Activated naive CD4-positive, alpha-beta T cell treated with anti-CD3 and anti-CD28 coated beads, Interleukin-2, amount 50 U/mL, for 24 hours (primary cell): ENCODE results near the gene R3HDM2.
"Not testable (repeated sequence)": the region's sequence is repeated elsewhere in the genome, so short reads cannot be mapped to it uniquely, and the experiment has no call there.

Experiments used
- H3K27ac Mint-ChIP-seq: one replicate; pipeline ENCODE4 v1.8.0; 2021; ENCODE audit warnings: mild to moderate bottlenecking, mixed read lengths
- H3K27me3 Mint-ChIP-seq: one replicate; pipeline ENCODE4 v1.8.0; 2021; ENCODE audit warnings: mixed read lengths
- H3K36me3 Mint-ChIP-seq: one replicate; pipeline ENCODE4 v1.8.0; 2021; ENCODE audit warnings: mixed read lengths
- H3K4me1 Mint-ChIP-seq: one replicate; pipeline ENCODE4 v1.8.0; 2021; ENCODE audit warnings: mixed read lengths
- H3K4me3 Mint-ChIP-seq: one replicate; pipeline ENCODE4 v1.8.0; 2021; ENCODE audit warnings: mild to moderate bottlenecking, mixed read lengths
- H3K9me3 Mint-ChIP-seq: one replicate; pipeline ENCODE4 v1.8.0; 2021; ENCODE audit warnings: mixed read lengths

Gene R3HDM2

GRCh38 chr12:57448669-57449068, 17.8 kb upstream of the R3HDM2 start:
- Mint-ChIP-seq H3K27me3 (no peaks in the 10 kb centered on the region), H3K4me3 (no peak overlapping the region), H3K4me1 (no peaks in the 10 kb centered on the region), H3K36me3 (no peaks in the 10 kb centered on the region), H3K9me3 (no peaks in the 10 kb centered on the region), H3K27ac (no peak overlapping the region)

- Mint-ChIP-seq H3K27ac (no peak overlapping the region), H3K4me3 (no peak overlapping the region), H3K9me3 (peaks cover 5% of the 10 kb centered on the region), H3K4me1 (no peaks in the 10 kb centered on the region), H3K27me3 (no peaks in the 10 kb centered on the region), H3K36me3 (peaks cover 5% of the 10 kb centered on the region)
These were observed 15.6 kb upstream of the R3HDM2 start for GRCh38 chr12:57446292-57446960.

- no peak overlapping the region for H3K4me3 Mint-ChIP-seq
- no peaks in the 10 kb centered on the region for H3K4me1 Mint-ChIP-seq
- H3K27ac Mint-ChIP-seq = no peak overlapping the region
- H3K9me3 Mint-ChIP-seq = peaks cover 5% of the 10 kb centered on the region
- peaks cover 4% of the 10 kb centered on the region for H3K27me3 Mint-ChIP-seq
- peaks cover 5% of the 10 kb centered on the region for H3K36me3 Mint-ChIP-seq
These were observed 13.9 kb upstream of the R3HDM2 start for GRCh38 chr12:57444744-57445143.

GRCh38 chr12:57444337-57444736, 13.5 kb upstream of the R3HDM2 start:
- H3K27me3 Mint-ChIP-seq, H3K9me3 Mint-ChIP-seq, H3K4me1 Mint-ChIP-seq, H3K36me3 Mint-ChIP-seq, H3K27ac Mint-ChIP-seq, H3K4me3 Mint-ChIP-seq: not testable (repeated sequence)

GRCh38 chr12:57441846-57442427, 11.1 kb upstream of the R3HDM2 start:
- Mint-ChIP-seq H3K27me3 (peaks cover 4% of the 10 kb centered on the region), H3K4me3 (no peak overlapping the region), H3K9me3 (peaks cover 5% of the 10 kb centered on the region), H3K27ac (no peak overlapping the region), H3K4me1 (no peaks in the 10 kb centered on the region), H3K36me3 (peaks cover 5% of the 10 kb centered on the region)

- not testable (repeated sequence) for H3K27ac Mint-ChIP-seq, H3K4me3 Mint-ChIP-seq, H3K9me3 Mint-ChIP-seq, H3K4me1 Mint-ChIP-seq, H3K27me3 Mint-ChIP-seq, H3K36me3 Mint-ChIP-seq
These were observed 10.6 kb upstream of the R3HDM2 start for GRCh38 chr12:57441393-57441792.

- Mint-ChIP-seq H3K4me3 (no peak overlapping the region), H3K36me3 (peaks cover 5% of the 10 kb centered on the region), H3K4me1 (no peaks in the 10 kb centered on the region), H3K27ac (no peak overlapping the region), H3K9me3 (peaks cover 5% of the 10 kb centered on the region), H3K27me3 (peaks cover 4% of the 10 kb centered on the region)
These were observed 9.0 kb upstream of the R3HDM2 start for GRCh38 chr12:57439762-57440266.

- Mint-ChIP-seq H3K4me3 (no peak overlapping the region), H3K9me3 (peaks cover 5% of the 10 kb centered on the region), H3K27me3 (peaks cover 4% of the 10 kb centered on the region), H3K27ac (no peak overlapping the region), H3K4me1 (no peaks in the 10 kb centered on the region), H3K36me3 (peaks cover 5% of the 10 kb centered on the region)
These were observed 7.6 kb upstream of the R3HDM2 start for GRCh38 chr12:57438400-57438799.

- Mint-ChIP-seq H3K36me3 (no peaks in the 10 kb centered on the region), H3K27me3 (no peaks in the 10 kb centered on the region), H3K9me3 (no peaks in the 10 kb centered on the region), H3K4me3 (no peak overlapping the region), H3K4me1 (peaks cover 9% of the 10 kb centered on the region), H3K27ac (peak overlapping the region; percentile 55)
These were observed 4.5 kb upstream of the R3HDM2 start for GRCh38 chr12:57435293-57435692.

- peak within 1 kb of the TSS; percentile 55 for H3K27ac Mint-ChIP-seq
- no peak within 1 kb of the TSS for H3K4me3 Mint-ChIP-seq
- no peaks in the 10 kb centered on the region for H3K36me3 Mint-ChIP-seq
- H3K27me3 Mint-ChIP-seq = no peaks in the 10 kb centered on the region
- H3K4me1 Mint-ChIP-seq = peaks cover 14% of the 10 kb centered on the region
- H3K9me3 Mint-ChIP-seq = no peaks in the 10 kb centered on the region
These were observed 3.8 kb upstream of the R3HDM2 start, which contains the start of gene INHBC for GRCh38 chr12:57434517-57435223. INHBC (plus strand) TSS chr12:57434784; CDS start chr12:57434887, 103 bp downstream.

GRCh38 chr12:57433370-57433769, 2.5 kb upstream of the R3HDM2 start:
- peaks cover 20% of the 10 kb centered on the region for H3K4me1 Mint-ChIP-seq
- H3K36me3 Mint-ChIP-seq = no peaks in the 10 kb centered on the region

GRCh38 chr12:57431654-57432188, 878 bp upstream of the R3HDM2 start:
- H3K27me3 Mint-ChIP-seq = no peaks in the 10 kb centered on the region

More at GRCh38 chr12:57433370-57433769, 2.5 kb upstream of the R3HDM2 start:
- Mint-ChIP-seq H3K27ac (no peak overlapping the region), H3K4me3 (no peak overlapping the region), H3K27me3 (no peaks in the 10 kb centered on the region), H3K9me3 (no peaks in the 10 kb centered on the region)

GRCh38 chr12:57430112-57430930, 522 bp downstream of the R3HDM2 start:
- Mint-ChIP-seq H3K9me3 (no peaks in the 10 kb centered on the region), H3K36me3 (no peaks in the 10 kb centered on the region), H3K4me1 (peaks cover 42% of the 10 kb centered on the region), H3K27ac (peak overlapping the region; percentile 100), H3K27me3 (no peaks in the 10 kb centered on the region), H3K4me3 (peak overlapping the region; percentile 97)

More at GRCh38 chr12:57431654-57432188, 878 bp upstream of the R3HDM2 start:
- Mint-ChIP-seq H3K4me1 (peaks cover 33% of the 10 kb centered on the region), H3K4me3 (peak overlapping the region; percentile 97), H3K27ac (peak overlapping the region; percentile 100), H3K36me3 (no peaks in the 10 kb centered on the region), H3K9me3 (no peaks in the 10 kb centered on the region)

- H3K27ac Mint-ChIP-seq = peak overlapping the region; percentile 100
- H3K4me1 Mint-ChIP-seq = peaks cover 42% of the 10 kb centered on the region
- H3K36me3 Mint-ChIP-seq = no peaks in the 10 kb centered on the region
- no peaks in the 10 kb centered on the region for H3K27me3 Mint-ChIP-seq
- no peaks in the 10 kb centered on the region for H3K9me3 Mint-ChIP-seq
- H3K4me3 Mint-ChIP-seq = peak overlapping the region; percentile 97
These were observed 1.3 kb downstream of the R3HDM2 start for GRCh38 chr12:57429473-57430111.

GRCh38 chr12:57428965-57429364, 1.9 kb downstream of the R3HDM2 start:
- H3K27ac Mint-ChIP-seq = peak overlapping the region; percentile 91
- H3K9me3 Mint-ChIP-seq = no peaks in the 10 kb centered on the region
- peak overlapping the region; percentile 97 for H3K4me3 Mint-ChIP-seq
- H3K4me1 Mint-ChIP-seq = peaks cover 46% of the 10 kb centered on the region
- peaks cover 2% of the 10 kb centered on the region for H3K36me3 Mint-ChIP-seq
- H3K27me3 Mint-ChIP-seq = no peaks in the 10 kb centered on the region
